Fibroblast of skin of abdomen (primary cell): ENCODE measurements around the gene TP63.
"Not testable (repeated sequence)": the region's sequence is repeated elsewhere in the genome, so short reads cannot be mapped to it uniquely, and the experiment has no call there.

Source experiments
- DNase-seq: peaks from one replicate; pipeline ENCODE4 v3.0.0-alpha.2; 2013

The TP63 gene

DNA sequence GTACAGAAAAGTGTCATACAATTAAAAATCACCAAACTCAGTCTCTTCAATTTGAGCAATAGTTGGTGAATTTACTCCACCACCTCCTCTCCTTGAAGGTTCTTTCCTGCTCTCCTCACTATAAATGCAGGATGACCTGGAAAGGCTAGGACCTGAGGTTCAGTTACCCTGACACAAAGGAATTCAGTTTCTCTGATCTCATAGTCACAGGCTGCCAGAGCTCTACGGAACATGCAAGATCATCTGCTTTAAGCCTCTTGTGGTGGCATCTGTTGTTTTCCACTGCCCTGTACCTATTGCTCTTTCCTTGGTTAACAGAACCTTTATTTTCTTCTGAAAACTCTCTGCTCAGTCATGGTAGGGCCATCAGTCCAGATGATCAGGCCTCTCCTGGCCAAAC is 4.9 kb upstream of the TP63 start:
- DNase-seq, result no peak

DNA sequence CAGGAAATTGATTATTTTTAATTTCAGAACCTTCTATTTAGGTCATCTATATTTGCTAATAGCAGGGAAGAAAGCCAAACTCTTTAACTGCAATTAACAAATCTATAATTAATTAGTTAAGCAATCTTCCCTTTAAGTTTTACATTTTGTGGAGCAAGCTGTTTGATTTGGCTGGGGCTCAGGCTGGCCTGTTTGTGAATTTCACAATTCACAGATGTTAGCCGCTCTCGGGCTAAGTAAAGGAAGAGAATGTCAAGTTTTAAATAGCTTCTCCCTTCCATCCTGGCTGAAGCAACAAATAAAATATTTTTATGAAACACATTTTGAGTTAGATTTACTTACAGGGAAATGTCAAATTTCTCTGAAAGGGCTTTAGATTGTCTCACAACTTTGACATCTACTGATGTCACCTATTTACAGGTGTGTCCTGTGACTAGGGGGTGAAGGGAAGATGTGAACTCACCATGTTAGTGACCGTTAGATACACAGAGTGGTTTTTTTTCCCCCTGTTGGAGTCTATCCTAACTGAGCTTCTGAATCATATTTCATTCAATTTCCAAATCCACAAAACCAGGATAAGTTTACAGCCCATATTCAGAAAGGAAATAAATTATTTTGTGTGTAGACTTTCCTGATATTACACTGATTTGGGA is 1.3 kb upstream of the TP63 start:
- peak; percentile 20 for DNase-seq

DNA sequence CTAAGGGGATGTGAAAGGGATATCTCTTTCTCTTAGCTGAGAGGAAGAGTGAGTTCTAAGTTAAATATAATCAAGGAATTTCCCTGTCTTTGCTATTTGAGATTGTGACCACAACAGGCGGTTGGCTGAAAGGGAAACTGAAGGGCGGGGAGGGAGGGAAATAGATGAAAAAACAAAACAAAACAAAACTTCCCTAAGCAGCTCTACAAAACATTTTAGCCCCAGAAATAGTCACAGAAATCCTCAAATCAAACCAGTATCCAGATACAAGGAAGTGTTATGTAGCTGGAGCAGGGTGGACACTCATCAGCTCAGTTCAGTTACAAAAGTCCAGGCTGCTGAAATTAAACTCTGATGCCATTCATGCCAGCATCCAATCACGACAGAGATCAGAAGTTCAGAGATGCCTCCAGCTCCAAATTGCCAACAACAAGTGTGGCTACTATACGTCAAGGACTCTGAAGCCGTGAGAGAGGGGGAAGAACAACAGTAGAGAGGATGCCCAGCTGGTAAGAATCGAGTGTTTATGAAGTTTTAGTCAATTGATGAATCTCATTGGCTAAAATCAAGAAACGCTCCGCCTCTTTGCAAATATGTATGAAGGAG is 319 bp upstream of the TP63 start:
- DNase-seq, result no peak

DNA sequence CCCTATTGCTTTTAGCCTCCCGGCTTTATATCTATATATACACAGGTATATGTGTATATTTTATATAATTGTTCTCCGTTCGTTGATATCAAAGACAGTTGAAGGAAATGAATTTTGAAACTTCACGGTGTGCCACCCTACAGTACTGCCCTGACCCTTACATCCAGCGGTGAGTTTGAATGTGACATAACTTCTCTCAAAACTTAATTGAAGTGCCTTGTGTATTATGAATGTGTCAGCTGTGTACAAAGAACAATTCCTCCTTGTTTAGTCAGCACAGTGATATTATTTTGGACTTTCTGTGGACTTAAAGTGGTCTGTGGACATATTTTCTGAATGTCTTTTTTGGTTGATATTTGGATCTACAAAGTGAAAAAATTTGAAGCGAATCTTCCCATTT is 220 bp downstream of the TP63 start:
- no peak for DNase-seq

DNA sequence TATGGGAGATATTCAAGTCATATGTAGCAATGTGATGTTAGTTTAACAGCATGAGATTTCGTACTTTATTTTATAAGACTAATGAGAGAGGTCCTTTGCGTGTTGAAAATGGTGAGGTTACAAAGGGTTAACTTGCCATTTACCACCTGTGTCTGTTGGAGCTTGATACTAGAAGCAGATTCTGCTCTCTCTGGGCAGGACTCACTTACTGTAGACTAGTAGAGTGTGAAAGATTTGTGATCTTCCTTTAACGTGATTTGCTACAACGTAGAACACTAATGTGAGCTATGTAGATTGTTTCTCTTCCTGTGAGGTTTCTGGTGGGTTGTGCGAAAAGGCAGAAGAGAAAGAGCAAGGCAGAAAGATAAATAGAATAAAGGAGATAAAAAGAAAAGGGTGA is 1.1 kb downstream of the TP63 start:
- no peak for DNase-seq

DNA sequence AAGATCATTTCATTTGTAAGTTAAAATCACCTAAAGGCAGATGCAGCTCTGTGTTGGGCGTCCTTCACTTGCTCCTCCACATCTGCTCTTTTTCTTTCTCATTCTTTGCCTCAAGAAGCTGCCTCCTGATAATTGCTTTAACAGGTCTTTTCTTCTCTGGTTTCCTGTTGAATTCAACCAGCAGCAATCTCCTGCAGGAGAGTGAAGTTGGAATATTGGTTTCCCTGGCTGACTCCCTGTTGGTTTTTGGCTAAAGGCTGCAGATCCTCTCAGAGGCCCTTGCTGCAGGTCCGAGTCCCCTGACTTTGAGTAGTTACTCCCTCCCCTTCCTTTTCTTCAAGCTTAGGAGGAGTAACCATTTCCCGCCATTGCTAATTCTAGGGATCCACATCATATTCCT is 4.2 kb downstream of the TP63 start:
- no peak for DNase-seq

DNA sequence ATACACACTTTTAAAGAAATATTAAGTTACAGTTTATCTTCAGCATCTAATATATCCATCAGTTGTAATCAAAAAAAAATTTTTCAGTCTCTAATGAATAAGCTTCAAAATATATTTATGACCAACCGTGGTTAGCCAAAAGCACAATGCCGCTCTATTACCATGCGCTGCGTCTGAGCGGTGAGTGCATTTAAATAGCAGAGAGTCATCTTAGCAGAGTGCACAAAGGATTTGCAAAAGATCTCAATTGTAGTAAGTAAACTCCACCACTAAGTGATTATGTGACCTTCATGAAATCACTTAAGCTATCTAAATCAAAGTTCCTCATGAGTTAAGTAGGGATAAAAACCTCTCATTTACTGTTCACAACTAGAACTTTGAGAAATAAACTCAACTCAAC is 4.9 kb downstream of the TP63 start:
- DNase-seq, result no peak

DNA sequence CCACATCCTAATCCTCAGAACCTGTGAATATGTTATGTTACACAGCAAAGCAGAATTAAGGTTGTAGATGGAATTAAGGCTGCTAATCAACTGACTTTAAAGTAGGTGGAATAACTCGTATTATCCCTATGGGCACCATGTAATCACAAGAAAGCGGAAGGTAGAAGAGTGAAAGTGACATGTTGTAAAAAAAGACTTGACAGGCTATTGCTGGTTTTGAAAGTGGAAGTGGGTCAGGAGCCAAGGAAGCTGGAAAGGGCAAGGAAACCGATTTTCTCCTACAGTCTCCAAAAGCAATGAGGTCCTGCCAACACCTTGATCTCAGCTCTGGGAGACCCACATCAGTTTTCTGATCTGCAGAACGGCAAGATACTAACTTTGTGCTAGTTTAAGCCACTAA is 6.6 kb downstream of the TP63 start:
- DNase-seq, result no peak

DNA sequence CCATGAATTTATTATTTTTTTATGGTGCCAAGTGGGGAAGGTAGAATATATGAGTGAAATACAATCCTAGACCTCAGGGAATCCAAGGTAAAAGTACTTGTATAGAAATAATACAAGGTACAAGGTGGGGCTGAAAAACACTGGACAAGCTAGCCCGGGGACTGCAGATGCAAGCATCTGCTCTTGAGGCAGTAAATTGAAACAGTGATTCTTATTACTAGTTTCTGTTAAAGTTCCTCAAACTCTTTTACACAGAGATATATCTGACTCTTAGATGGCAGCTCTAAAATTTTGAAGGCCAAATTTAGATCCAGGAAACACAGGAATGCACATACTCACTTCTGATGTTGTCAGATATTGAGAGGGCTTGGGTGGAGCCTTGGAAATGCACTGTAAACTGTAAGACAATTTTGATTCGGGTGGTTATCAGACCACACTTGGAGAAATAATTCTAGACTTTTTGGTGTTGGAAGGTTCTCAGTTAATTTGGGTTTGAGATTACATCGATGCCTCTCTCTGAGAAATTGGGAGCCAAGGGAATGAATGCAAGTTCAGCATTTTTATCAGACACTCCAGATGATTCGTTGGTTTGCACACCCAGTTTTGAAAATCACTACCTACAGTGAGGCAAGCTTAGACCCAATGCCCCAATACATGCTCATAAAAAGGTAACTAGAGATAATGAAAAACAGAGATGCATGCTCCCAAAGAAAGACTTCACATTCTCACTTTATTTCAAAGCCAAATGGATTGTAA is 7.3 kb downstream of the TP63 start:
- no peak for DNase-seq

DNA sequence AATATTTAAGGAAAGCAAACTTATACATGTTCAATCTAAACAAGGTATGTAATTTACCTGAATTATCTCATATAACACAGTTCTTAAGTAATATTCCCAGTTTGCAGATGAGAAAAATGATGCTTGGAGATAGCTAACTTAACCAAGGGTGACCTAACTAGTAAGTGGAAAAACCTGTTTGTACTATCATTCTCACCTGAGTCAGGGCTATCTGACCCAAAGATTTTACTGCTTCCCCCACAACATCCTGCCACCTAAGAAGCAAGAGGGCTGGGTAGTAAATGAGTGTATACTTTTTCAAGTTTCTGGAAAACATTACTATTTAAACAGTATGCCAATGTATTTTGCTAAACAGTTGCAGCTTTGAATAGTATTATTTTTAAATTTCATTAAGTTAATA is 10.6 kb downstream of the TP63 start:
- DNase-seq, result no peak

DNA sequence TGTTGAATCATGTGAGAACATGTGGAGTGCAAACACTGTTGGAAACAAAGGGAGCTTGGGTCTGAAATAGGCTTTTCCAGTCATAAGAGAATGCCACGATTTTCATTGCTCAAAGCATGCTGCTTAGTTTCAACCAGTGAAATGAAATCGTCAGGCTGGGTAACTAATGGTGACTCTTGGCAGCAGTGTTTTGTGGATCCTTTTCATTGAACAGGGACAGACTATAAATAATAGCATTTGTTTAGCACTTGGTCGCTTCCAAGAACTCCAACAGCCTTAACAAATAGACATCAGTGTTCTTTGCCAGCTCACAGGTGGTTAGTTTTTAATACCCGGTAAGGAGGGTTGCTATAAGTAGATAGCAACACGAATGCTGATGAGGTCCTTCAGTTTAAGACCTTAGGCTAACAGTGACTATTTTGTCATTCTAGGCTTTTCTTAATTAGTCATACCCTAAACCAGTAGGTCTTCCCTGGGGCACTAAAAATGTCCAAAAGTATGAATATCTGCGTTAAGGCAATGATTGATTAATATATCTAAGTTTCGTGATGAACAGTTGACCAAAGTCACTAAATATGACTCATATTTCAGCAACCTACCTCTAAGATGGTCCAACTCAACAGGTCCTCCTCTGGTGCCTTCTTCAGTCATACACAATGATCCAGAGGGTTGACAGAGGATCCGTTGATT is 15.8 kb downstream of the TP63 start:
- DNase-seq, result no peak

DNA sequence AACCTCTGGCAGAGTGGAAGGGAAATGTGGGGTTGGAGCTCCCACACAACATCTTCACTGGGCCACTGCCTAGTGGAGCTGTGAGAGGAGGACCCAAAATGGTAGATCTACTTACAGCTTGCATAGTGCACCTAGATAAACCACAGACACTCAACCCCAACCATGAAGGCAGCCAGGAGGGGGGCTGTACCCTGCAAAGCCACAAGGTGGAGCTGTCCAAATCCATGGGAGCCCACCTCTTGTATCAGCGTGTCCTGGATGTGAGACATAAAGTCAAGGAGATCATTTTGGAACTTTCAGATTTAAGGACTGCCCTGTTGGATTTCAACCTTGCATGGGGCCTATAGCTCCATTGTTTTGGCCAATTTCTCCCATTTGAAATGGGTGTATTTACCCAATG is 20.9 kb downstream of the TP63 start:
- DNase-seq, result no peak

DNA sequence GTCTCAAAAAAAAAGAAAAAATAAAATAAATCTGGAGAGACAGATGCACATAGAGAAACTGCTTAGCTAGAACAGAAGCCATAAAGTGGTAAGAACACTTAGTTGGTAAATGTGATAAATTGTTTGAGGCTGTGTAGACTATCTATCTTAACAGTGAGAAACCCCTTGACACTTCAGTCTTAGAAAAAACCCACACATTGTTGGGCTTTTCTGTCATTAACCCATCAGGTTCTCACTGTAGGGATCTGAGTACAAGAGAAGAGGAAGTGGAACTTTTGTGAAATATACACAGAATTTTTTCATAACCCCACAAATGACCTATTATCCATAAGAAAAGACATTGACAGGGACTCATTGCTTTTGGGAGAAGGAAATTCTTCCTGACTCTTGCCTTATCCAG is 24.4 kb downstream of the TP63 start:
- DNase-seq, result no peak

DNA sequence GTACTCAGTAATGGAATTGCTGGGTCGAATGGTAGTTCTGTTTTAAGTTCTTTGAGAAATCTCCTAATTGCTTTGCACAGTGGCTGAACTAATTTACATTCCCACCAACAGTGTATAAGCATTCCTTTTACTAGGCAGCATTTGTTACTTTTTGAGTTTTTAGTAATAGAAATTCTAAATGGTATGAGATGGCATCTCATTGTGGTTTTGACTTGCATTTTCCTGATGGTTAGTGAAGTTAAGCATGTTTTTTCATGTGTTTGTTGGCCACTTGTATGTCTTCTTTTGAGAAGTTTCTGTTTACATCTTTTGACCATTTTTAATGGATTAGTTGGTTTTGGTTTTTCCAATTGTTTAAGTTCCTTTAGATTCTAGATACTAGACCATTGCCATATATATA is 28.4 kb downstream of the TP63 start:
- DNase-seq, result no peak

DNA sequence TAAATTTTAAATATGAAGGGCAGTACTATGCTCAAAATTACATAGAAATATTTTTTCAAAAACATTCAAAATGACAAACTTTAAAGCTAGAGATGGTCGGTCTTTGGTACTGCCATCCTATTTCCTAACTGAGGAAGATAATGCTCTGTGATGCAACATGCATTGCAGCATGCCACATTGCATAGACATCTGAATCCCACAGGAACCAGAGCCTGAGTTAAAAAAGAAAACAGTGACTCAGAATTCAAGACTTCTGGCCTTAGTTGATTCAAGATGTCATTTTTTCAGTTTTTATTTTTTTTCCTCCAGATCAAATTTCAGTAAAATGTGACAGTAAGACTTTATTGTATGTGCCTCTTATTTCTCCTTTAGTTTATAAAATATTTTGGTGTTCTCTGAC is 33.1 kb downstream of the TP63 start:
- DNase-seq, result peak; percentile 96

DNA sequence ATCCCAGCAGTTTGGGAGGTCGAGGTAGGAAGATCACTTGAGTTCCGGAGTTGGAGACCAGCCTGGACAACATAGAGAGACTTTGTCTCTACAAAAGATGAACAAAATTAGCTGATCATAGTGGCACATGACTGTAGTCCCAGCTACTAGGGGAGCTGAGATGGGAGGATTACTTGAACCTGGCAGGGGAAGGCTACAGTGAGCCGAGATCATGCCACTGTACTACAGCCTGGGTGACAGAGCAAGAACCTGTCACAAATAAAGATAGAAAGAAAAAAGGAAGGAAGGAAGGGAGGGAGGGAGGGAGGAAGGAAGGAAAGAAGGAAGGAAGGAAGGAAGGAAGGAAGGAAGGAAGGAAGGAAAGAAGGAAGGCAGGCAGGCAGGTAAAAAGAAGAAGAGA is 41.2 kb downstream of the TP63 start:
- not testable (repeated sequence) for DNase-seq

DNA sequence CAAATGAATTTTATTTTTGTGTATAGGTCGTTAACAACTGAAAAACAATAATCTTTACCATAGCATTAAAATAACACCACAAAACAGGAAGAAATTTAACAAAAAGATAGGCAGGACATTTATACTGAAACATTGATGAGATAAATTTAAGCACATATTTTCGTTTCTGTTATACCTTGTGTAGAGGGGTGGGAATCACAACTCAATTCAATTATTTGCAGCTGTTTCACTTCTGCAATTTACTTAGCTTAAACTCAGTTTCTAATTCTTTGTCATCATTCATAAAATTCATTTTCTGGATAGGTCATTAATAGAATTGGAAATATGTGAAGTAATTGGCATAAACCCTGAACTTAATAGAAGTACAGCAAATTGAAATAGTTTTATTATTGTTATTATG is 42.3 kb downstream of the TP63 start:
- DNase-seq, result no peak

DNA sequence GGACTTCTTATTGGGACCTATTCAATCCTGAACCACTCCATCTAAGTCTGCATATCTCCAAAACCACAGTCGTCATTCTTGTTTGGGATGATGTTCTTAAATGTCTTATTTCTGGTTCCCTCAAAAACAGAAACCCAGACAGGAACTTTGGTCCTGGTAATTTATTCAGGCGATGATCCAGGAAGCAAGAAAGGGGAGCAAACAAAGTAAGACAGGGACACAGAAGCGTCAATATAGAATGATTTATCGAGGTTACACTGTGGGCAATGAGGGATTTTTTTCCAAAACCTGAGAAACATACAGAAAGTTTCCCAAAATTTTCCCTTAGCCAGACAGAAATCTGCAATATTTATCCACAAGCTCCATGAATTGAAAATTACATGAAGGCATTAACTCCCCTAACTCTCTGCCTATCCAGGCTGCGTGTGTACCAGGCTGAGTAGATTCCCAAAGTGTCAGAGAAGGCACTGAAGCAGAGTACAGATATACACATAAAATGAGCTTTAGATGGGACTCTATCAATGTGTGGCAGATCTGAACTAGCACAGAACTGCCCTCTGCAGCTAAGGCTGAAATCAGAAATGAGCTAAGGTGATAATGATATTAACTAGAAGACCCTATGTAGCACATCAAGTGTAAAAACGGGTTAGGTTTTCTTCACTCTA is 43.2 kb downstream of the TP63 start:
- no peak for DNase-seq

DNA sequence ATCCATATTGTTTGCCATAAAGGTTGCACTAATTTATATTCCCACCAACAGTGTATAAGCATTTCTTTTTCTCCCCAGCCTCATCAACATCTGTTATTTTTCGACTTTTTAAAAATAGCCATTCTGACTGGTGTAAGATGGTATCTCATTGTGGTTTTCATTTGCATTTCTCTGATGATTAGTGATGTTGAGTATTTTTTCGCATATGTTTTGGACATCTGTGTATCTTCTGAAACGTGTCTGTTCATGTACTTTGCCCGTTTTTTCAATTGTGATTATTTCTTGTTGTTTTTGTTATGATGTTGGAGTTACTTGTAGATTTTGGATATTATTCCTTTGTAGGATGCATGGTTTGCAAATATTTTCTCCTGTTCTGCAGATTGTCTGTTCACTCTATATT is 46.5 kb downstream of the TP63 start:
- no peak for DNase-seq

DNA sequence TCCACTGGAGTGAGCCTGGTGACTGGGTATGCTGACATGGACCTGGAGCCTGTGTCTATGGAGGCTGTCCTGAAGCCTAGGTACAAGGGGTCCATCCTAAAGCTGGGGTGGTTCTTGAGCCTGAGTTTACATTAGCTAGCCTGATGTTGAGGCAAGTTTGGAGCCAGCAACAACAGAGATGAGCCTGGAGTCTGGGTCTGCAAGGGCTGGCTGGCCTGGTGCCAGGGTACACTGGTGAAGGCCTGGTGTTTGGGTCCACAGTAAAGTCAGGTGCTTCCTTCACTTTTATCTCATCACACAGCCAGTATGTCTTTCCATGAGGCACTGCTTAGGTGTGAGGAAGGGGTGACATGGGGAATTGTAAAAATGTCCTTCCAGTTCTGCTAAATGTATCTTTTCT is 49.5 kb downstream of the TP63 start:
- DNase-seq, result no peak

DNA sequence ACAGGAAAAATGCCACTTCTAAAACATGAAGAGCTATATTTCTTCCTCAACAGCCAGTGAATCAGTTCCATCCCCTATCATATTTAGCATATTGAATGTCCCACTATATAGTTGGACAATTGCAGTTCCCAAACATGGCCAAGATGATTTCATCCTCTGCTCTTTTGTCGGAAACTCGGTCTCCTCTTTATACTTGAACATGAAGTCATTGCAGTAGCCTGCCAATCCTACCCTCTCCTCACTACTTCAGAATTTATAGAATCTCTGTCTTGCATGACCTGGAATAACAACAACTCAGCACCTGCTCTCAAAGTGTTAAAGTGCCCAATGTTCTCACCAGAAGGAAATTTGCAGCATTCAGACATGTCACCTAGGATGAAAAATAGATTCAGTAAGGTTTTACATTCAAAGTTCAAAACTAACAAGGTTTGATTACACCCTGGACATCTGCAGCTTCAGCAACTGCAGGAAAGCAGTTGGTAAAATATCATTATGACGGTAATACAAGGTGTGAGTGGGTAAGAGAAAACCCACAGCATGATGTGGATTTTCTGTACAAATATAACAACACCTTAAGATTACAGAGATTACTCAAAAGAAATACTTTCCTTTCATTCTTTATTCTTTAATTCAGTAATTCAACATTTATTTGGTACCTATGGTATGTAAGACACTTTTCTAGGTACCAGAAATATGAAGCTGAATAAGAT is 52.5 kb downstream of the TP63 start:
- peak; percentile 46 for DNase-seq

DNA sequence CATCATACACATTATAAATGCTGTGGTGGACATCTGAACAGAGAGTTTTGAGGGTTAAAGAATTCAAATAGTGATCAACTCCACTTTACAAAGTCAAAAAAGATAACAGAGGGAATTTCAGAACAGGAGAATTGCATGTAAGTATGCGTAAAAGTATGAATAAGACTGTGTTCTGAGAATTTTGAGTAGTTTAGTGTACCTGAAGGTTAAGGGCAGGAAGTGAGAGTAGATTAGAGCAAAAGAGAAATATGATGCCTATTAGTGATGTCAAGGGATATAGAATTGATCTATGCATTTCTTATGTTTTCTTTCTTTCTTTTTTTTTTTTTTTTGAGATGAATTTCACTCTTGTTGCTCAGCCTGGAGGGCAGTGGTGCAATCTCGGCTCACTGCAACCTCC is 53.1 kb downstream of the TP63 start:
- DNase-seq, result no peak
